Activated T-helper 2 cell treated with anti-CD3 and anti-CD28 coated beads, Interferon-gamma antibody, Interleukin-2, Interleukin-4, amounts not matched to agents 10 μg/mL and 5 μg/mL and 100 μg/mL, durations not matched to agents 14 hours and 24 hours and 36 hours (primary cell): ENCODE measurements around the gene DNMT3A. TPM values are rescaled to one million over a fixed set of nuclear protein-coding genes. Genes with fewer than 3 reads are reported as not detected.
A peak's percentile ranks its signal among the peaks of the same experiment; 100 is the strongest.

ENCODE experiments used
- DNase-seq: peaks from one replicate; pipeline ENCODE4 v3.0.0; 2021; ENCODE audit warnings: low spot score
- H3K27ac Mint-ChIP-seq: one replicate; pipeline ENCODE4 v1.8.0; 2021; ENCODE audit warnings: mixed read lengths
- H3K27me3 Mint-ChIP-seq: one replicate; pipeline ENCODE4 v1.8.0; 2021; ENCODE audit warnings: low read depth, mixed read lengths
- H3K36me3 Mint-ChIP-seq: one replicate; pipeline ENCODE4 v1.8.0; 2021; ENCODE audit warnings: low read depth, mixed read lengths
- H3K4me1 Mint-ChIP-seq: one replicate; pipeline ENCODE4 v1.8.0; 2021; ENCODE audit warnings: low read depth, mixed read lengths
- H3K4me3 Mint-ChIP-seq: one replicate; pipeline ENCODE4 v1.8.0; 2021; ENCODE audit warnings: low read depth, mild to moderate bottlenecking, moderate library complexity, mixed read lengths
- H3K9me3 Mint-ChIP-seq: one replicate; pipeline ENCODE4 v1.8.0; 2021; ENCODE audit warnings: mixed read lengths
- intact Hi-C: fragments of 100-400 bp; cut with micrococcal nuclease; formaldehyde crosslinking; loops from one replicate; pipeline ENCODE4 v1.15.1; 2023
- total RNA-seq: library from RNA; stranded (reverse); gene quantifications from 2 replicates; pipeline ENCODE4 v1.2.3, GENCODE V29; 2022

Gene DNMT3A
- total RNA-seq, 1 donor from 2014 or later: 86.8 TPM

DNA sequence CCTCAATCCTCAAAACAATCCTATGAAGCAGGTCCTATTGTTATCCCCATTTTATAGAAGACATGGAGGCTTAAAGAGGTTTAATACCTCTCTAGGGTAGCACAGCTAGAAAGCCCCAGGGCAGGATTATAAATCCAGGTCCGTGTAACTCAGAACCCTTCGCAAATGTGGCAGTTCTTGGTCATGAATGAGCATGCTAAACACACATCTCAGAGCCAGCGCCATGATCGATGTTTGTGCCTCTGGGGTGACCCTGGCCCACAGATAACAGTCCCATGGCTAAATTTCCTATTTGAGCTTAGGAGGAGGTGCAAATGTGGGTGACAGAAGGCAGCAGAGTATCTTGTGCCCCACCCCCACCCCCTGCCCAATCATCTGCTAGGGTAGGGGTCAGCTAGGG, 17.5 kb downstream of the DNMT3A start:
- peaks cover 68% of the 10 kb centered on the region for H3K36me3 Mint-ChIP-seq
- no peak overlapping the region for H3K4me3 Mint-ChIP-seq
- peak overlapping the region; percentile 96 for H3K27ac Mint-ChIP-seq
- DNase-seq: no peak
- intact Hi-C loops: no loop called here
- peaks cover 30% of the 10 kb centered on the region for H3K9me3 Mint-ChIP-seq
- peaks cover 45% of the 10 kb centered on the region for H3K4me1 Mint-ChIP-seq
- H3K27me3 Mint-ChIP-seq: no peaks in the 10 kb centered on the region

DNA sequence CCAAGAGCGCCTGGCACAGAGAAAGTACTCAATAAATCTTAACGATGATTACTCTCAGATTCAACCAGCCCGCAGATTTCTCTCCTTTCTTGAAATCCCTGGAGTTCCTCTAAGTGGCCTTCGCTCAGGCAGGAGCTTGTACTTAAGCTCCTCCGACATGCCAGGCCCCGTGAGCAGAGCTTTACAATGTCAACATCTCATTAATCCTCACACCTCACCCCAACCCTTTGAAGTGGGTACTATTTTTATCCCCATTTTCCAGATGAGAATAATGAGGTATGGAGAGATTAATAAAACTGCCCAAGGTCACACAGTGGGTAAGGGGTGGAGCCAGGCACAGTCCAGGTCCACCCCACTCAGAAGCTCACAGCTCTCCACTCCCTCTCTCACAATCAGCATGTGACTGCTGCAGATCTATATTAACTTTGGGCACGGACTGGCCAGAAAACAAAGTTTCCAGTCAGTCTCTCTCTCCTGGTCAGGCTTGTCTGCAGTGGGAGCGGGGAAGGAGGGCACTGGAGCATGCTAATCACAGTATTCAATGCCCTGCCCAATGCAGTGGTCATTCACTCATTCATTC, 18.0 kb downstream of the DNMT3A start:
- DNase-seq: no peak
- no peak overlapping the region for H3K4me3 Mint-ChIP-seq
- peak overlapping the region; percentile 96 for H3K27ac Mint-ChIP-seq
- H3K36me3 Mint-ChIP-seq: peaks cover 65% of the 10 kb centered on the region
- H3K4me1 Mint-ChIP-seq: peaks cover 45% of the 10 kb centered on the region
- intact Hi-C loops: loop anchor here (2.0 kb wide), 1 partner anchor 19 kb away; no protein-coding TSS in a partner anchor
- H3K27me3 Mint-ChIP-seq: no peaks in the 10 kb centered on the region
- H3K9me3 Mint-ChIP-seq: peaks cover 30% of the 10 kb centered on the region

DNA sequence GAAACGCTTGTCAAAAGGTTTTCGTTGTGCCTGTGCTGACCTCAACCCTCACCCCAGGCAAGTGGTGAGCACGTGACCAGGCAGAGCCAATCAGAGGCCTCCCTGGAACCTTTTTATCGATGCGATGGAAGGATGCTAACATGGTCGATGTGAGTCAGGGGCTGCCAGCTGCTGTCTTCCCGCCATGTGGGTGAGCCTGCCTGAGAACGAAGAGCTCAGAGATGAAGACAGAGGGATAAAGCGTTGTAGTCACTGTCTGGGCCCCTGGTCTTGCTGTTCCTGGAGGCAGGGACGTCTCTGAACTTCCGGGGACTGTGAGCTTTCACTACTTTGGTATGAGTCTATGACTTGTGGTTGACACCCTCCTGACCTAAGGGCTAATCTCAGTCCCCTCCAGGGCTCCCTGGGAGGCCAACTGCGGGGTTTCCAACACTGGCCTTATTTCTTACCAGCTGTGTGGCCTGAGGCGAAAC, 18.6 kb downstream of the DNMT3A start:
- H3K9me3 Mint-ChIP-seq: peaks cover 26% of the 10 kb centered on the region
- no peaks in the 10 kb centered on the region for H3K27me3 Mint-ChIP-seq
- no peak for DNase-seq
- peaks cover 61% of the 10 kb centered on the region for H3K36me3 Mint-ChIP-seq
- intact Hi-C loops: loop anchor here (2.0 kb wide), 1 partner anchor 20 kb away; no protein-coding TSS in a partner anchor
- peak overlapping the region; percentile 96 for H3K27ac Mint-ChIP-seq
- peaks cover 45% of the 10 kb centered on the region for H3K4me1 Mint-ChIP-seq
- peak overlapping the region; percentile 72 for H3K4me3 Mint-ChIP-seq

DNA sequence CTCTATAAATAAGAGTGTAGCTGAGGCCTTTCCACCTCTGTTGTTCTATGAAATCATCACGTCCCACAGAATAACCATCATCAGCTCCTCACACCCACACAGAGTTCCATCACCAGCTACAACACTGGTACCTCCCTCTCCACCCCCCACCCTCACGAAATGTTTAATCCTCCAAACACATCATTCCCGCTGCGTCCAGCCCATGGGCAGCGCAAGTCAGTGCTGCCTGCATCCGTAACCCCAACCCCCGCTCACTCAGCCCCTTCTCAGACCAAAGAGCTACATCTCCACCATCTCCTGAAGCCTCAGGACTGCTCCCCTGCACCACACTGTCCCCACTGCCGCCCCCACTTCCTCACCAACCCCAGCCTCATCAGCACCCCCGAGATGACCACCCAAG, 19.4 kb downstream of the DNMT3A start:
- Mint-ChIP-seq H3K4me3 (peak overlapping the region; percentile 64), H3K4me1 (peaks cover 47% of the 10 kb centered on the region), H3K9me3 (peaks cover 19% of the 10 kb centered on the region), H3K36me3 (peaks cover 56% of the 10 kb centered on the region), H3K27me3 (no peaks in the 10 kb centered on the region), H3K27ac (peak overlapping the region; percentile 96)
- no peak for DNase-seq
- intact Hi-C loops: loop anchor here (1.0 to 2.0 kb wide), 2 partner anchors 8 to 20 kb away; no protein-coding TSS in a partner anchor

DNA sequence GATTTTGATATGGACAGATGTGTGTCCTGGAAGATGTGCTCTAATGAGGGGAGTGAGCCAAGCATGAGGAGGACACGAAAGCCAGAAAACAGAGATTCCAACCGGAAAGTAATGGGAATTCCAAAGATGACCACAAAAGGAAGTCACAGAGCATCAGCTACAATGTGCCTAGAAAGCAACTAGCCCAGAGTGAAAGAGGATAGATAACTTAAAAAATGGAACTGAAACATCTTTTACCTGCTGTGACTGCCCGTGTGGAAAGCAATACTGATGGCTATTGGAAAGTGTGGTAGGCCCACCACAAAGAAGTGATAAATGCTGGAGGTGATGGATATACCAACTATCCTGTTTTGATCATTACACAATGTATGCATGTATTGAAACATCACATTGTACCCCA, 21.6 kb downstream of the DNMT3A start:
- Mint-ChIP-seq H3K4me1 (peaks cover 69% of the 10 kb centered on the region), H3K4me3 (no peak overlapping the region), H3K9me3 (no peaks in the 10 kb centered on the region), H3K36me3 (peaks cover 48% of the 10 kb centered on the region), H3K27ac (peak overlapping the region; percentile 29), H3K27me3 (no peaks in the 10 kb centered on the region)
- intact Hi-C loops: no loop called here
- no peak for DNase-seq

DNA sequence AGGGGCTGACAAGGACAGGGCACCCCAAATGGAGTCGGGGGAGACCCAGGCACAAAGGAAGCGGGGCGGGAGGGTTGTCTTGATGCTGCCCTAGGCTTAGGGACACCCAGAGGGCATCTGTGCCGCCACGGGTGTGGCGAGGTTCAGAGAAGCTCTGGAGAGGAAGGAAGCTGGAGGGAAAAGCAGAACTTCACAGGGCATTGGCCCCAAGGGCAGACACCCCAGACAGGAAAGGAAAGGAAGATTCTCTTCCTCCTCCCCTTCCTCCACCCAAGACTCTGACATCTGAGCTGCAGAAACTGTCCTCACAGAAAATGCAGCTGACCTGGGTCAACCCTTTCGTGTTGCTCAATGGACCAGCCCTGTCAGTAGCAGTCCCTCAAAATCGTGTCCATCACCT, 25.6 kb downstream of the DNMT3A start:
- no peak for DNase-seq
- H3K4me1 Mint-ChIP-seq: peaks cover 56% of the 10 kb centered on the region
- no peaks in the 10 kb centered on the region for H3K27me3 Mint-ChIP-seq
- intact Hi-C loops: no loop called here
- H3K27ac Mint-ChIP-seq: peak overlapping the region; percentile 77
- H3K9me3 Mint-ChIP-seq: no peaks in the 10 kb centered on the region
- H3K4me3 Mint-ChIP-seq: no peak overlapping the region
- H3K36me3 Mint-ChIP-seq: peaks cover 56% of the 10 kb centered on the region

DNA sequence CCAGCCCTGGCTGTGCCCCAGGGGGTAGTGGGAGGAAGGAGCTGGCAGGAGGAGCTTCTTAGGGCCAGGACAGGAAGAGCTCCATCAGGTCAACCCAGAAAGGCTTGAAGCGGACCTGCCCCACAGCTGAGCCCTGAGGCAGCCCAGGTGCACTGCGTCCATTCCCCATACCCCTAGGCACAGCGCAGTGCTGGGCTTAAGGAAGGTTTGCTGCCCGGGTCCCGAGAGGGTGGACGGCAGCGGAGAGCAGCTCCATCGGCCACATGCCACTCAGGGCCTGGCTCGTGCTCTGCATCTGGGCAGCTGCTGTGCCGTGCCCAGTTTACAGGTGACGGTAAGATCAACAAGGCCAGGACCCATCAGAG, 26.4 kb downstream of the DNMT3A start:
- Mint-ChIP-seq H3K27ac (peak overlapping the region; percentile 77), H3K9me3 (no peaks in the 10 kb centered on the region), H3K36me3 (peaks cover 60% of the 10 kb centered on the region), H3K4me3 (no peak overlapping the region), H3K27me3 (no peaks in the 10 kb centered on the region), H3K4me1 (peaks cover 59% of the 10 kb centered on the region)
- no peak for DNase-seq
- intact Hi-C loops: loop anchor here (2.0 kb wide), 4 partner anchors 28 to 244 kb away; no protein-coding TSS in a partner anchor

DNA sequence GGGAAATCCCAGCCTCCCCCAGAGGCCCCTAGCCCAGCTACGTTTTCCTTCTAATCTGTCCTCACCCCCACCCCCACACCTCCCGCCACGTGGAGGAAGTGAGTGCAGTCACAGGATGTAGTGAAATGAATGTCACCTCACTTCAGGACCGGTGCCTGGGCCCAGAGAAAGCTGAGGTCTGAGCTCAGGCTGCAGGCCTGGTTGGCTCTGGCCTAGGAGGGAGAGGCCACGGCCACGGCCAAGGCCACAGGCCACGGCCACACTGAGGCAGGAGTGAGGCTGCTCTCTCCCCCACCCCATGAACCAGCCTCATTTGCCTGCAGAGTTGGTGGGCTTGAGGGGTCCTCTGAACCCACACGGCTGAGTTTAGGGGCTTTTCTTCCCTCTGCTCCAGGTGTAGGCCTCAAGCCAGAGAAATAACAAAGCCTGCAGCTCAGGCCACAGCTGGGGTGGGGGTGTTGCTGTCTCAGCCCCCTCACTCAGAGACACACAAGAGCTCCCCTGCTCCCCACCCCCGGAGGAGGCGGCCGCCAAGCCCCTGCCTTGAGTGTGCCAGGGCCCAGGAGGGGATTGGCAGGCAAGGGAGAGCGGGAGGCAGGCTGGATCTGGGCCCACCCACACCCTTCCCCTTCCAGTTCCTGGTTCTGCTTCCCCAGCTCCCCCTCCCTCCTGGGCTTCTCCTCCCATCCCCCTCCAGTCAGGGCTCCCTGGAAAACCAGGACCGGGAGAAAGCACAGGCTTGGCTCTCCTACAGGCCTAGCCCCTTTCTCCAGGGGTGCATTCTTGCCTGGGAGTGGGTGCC, 27.0 kb downstream of the DNMT3A start:
- Mint-ChIP-seq H3K36me3 (peaks cover 54% of the 10 kb centered on the region), H3K4me3 (peak overlapping the region; percentile 86), H3K27me3 (no peaks in the 10 kb centered on the region), H3K27ac (peak overlapping the region; percentile 97), H3K9me3 (no peaks in the 10 kb centered on the region), H3K4me1 (peaks cover 53% of the 10 kb centered on the region)
- DNase-seq: peak; percentile 72
- intact Hi-C loops: loop anchor here (1.0 to 5.0 kb wide), 7 partner anchors 8 to 244 kb away; no protein-coding TSS in a partner anchor

DNA sequence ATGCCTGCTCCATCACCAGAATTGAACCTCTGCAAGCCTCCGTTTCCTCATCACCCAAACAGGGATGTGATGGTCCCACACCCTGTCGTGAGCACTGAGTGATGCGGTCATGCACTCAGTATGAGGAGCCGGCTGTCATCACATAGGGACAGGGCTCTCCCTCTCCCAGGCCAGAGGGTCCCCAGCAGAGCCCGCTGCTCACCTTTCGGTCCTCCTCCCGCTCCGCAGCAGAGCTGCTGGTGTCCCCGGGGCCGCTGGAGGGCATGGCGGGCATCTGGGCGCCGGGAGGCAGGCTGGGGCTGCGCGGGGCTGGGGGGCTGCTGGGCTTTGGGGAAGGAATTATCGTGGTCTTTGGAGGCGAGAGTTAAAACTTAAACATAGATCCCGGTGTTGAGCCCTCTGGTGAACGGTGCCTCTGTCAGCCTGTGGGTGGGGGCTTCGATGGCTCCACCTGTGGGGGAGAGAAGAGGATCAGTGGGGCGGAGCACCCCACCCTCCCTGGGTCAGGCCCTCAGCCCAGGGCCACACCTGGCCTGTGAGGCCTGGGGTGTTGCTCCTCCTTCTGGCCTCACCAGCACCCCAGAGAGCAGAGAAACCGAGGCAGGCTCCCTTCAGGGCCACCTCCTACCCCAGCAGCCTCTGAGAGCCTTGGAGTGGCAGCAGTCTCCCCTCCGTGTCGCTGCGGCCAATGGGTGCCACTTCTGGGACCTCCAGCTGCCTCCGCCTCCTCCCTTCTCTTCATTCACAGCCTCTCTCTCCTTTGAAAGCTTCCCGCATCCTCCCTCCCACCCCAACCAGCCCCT, 27.8 kb downstream of the DNMT3A start:
- Mint-ChIP-seq H3K27me3 (no peaks in the 10 kb centered on the region), H3K4me3 (peak overlapping the region; percentile 86), H3K9me3 (no peaks in the 10 kb centered on the region), H3K4me1 (peaks cover 59% of the 10 kb centered on the region), H3K27ac (peak overlapping the region; percentile 97), H3K36me3 (peaks cover 58% of the 10 kb centered on the region)
- intact Hi-C loops: loop anchor here (1.0 to 5.0 kb wide), 7 partner anchors 8 to 245 kb away; no protein-coding TSS in a partner anchor
- no peak for DNase-seq

DNA sequence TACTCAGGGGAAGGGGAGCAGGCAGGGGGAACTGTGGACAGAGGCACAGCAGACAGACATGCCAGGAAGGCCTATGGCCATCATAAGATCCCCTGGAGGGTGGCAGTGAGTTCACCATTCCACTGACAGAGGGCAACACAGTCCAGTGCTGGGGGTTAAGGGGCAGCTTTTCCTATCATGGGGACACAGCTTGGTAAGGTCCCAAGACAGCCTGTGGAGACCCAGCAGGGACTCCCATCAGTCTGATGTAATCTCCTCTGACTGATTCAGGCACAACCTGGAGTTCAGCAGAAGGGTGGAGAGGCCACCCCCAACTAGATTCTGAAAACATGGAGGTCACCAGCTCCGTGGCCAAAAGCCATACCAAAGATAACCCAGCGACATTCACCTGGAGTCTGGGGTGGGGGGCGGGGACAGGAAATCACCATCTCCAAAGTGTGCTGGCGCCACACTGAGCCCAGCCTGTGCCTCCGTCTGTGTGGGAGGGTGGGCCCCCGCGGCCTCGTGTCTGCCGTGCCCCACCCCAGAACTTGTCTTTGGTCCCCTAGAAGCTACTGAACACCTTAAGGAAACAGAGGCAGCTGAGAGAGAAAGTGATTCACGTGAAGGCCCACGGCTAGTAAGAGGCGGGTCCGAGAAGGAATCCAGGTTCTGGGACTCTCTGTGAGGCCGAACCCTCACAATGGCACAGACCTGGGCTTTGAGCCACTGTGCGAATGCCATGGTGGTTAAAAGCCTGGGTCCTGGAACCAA, 28.6 kb downstream of the DNMT3A start:
- H3K27me3 Mint-ChIP-seq: no peaks in the 10 kb centered on the region
- peaks cover 64% of the 10 kb centered on the region for H3K36me3 Mint-ChIP-seq
- H3K4me3 Mint-ChIP-seq: peak overlapping the region; percentile 86
- peaks cover 64% of the 10 kb centered on the region for H3K4me1 Mint-ChIP-seq
- H3K27ac Mint-ChIP-seq: peak overlapping the region; percentile 97
- no peaks in the 10 kb centered on the region for H3K9me3 Mint-ChIP-seq
- intact Hi-C loops: loop anchor here (5.0 kb wide), 1 partner anchor 49 kb away; no protein-coding TSS in a partner anchor
- no peak for DNase-seq

DNA sequence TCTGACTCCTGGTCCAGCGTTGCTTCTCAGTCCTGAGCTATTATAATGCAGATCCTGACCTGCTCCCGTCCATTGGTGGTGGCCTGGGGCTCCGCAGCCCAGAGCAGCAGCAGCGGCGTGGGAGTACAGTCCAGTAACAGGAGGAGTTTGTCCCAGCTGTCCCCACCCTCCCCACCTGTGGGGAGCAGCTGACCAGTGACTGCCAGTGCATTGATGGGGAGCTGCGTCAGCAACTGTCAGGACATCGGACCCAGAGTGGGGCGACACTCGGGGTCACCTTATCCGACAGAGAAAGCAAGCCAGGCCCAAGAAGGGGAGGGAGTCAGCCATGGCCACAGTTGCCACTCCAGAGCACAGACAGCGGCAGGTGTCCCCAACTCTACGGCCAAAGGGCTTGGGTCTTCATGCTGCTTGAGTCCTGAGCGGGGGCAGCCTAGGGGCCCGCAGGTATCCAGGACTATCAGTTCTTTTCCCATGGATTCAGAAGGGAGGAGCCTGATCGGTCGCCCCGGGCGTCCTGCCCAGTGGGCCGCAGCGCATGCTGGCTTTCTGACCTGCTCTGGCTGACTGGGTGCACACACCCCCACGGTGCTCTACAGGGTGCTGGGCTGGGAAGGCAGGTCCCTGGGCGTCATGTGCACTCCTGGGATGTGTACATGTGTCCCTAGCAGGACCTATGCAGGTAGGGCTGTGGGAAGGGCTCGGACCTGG, 29.7 kb downstream of the DNMT3A start:
- DNase-seq: no peak
- Mint-ChIP-seq H3K27me3 (no peaks in the 10 kb centered on the region), H3K4me1 (peaks cover 60% of the 10 kb centered on the region), H3K27ac (no peak overlapping the region), H3K4me3 (no peak overlapping the region), H3K36me3 (peaks cover 70% of the 10 kb centered on the region), H3K9me3 (no peaks in the 10 kb centered on the region)
- intact Hi-C loops: loop anchor here (5.0 kb wide), 1 partner anchor 50 kb away; no protein-coding TSS in a partner anchor
